HG03520 (cell line): Measurements from ENCODE around the gene TBX1.

Source experiments
- ATAC-seq: cut with Tn5 transposase; IDR thresholded peaks from one replicate; pipeline ENCODE4 v1.9.1; 2021; ENCODE audit warnings: mild to moderate bottlenecking, moderate library complexity; ENCODE audit not compliant: unreplicated experiment

The TBX1 gene

DNA sequence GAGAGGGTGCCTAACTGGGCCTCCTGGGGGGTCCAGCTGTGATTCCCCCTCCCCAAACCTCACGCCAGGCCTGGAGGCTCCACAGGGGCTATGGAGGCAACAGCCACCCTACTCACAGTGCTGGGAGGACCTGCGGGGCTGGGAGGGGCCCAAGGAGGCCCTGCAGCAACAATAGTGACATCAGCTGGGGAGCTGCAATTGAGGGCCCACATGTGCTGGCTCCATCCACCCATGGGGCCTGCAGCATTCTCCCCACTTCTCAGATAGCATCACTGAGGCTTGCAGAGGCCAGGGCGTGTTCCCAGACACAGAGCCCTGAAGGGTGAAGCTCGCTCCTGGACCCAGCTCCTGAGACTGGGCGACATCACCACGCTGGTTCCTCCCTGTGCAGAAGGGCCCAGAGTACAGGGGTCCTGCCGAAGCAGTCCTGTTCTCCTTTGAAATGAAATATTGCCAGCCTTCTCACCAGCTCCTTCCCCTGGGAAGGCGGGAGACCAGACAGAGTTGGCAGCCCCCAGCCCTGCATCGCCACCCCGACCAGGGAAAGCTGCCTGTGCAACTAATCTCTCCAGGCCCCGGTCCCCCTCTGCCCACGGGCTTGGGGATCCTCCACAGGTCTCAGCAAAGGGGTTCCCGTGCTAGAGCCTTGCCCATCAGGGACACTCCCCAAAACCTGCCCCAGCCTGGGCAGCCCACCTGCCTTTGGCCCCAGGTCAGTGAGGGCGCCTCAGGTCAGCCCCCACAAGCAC is 8.9 kb upstream of the TBX1 start:
- ATAC-seq: no peak

DNA sequence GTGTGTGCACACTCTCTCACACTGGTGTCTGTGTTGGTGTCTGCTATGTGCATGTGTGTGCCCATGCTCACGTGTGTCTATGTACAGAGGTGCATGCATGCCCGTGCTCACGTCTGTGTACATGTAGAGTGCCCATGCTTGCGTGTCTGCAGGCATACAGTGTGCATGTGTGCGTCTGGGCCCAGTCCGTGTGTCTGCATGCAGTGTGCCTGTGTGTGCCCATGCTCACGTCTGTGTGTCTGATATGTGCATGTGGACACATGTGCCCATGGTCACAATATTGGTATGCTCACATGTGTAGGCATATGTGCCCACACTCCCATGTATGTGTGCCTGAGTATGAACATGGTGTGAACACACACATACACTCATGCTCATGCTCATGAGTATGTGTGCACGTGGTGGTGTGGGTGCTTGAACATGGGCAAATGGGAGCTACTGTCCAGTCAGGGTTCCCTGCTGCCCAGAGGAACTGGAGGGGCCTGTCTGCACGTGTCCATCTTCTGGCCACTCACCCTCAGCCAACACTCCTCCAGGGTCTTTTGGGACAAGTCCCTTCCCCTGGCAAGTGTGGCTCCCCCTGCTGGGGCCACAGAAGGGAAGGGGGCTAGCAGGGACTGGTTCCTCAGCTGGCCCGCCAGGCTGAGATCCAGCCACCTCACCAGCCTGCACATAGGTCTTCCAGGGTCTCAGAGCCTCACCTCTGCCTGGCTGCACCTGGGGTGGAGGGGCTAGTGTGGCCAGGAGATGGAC is 7.3 kb upstream of the TBX1 start:
- ATAC-seq: no peak

GRCh38 chr22:19753996-19754700 is 6.4 kb upstream of the TBX1 start:
- ATAC-seq: no peak

DNA sequence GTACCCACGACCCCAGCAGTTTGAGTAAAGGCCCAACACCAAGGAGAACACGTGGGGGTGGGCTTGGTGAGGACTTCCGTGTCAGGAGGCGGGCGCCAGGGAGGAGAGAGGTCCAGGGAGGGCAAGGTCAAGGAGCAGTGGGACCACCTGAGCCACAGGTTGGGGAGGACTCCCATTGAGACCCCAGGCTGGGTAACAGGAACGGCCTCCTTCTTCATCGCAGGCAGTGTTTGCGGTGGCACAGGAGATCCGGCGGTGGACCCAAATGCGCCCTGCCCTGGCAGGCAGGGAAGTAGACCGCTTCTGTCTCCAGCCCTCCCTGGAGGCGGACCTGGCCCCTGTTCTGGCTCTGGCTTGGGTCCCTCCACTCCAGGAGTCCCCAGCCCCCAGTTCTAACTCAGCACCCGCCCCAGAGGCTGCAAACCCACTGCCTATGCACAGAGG is 5.9 kb upstream of the TBX1 start:
- no peak for ATAC-seq

DNA sequence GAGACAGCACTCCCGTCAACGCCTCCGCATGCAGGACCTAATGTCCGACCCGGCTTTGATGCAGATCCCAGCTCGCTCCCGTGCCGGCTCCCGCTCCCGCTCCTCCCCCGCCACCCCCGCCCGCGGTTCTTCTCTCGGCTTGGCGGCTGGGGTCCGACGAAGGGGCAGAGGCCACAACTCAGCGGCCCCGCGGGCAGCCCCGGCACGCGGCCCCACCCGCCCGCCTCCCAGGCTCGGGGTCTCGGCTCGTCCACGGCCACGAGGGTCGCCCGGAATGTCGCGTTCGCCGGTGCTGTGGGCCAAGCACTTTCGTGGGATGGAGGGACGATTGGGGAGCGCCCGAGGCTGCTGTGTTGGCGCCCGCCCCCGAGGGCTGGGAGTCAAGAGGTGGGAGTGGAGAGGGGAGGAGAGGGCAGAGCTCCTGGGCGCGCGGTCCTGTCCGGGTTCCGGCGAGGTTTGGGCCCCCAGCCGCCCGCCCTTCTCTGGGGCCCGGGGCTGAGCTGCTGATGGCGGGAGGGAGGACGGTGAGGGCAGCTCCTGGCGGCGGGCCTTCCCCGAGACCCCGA is 5.3 kb upstream of the TBX1 start:
- no peak for ATAC-seq

DNA sequence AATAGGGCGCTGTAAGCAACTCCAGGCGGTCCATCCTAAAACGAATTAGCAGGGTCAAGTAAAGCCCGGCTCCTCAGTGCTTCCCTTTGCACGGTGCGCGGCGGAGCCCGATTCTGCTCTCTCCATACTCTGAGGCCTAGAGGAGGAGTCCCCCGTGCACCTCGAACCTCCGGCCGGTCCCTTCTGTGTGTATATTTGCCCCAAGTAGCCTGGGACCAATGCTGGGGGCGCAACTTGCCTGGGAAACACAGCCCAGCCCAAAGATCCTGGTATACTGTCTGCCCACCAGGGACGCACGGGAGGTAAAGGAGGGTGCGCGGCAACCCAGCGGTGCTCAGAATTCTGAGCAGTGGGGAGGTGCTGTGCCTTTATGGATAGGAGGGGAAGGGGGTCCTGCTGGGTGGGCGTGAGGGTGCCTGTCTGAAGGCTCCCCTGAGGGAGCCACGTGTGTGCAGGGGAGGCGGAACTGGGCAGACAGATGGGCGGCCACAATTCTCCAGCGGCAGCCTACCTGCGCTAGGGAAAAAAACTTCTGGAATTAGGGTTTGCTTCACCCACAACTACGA is 4.8 kb upstream of the TBX1 start:
- no peak for ATAC-seq

- ATAC-seq: no peak
Measured at GRCh38 chr22:19756288-19757128, 4.1 kb upstream of the TBX1 start.

- no peak for ATAC-seq
Measured at GRCh38 chr22:19757140-19757984, 3.2 kb upstream of the TBX1 start.

GRCh38 chr22:19757985-19758895 is 2.3 kb upstream of the TBX1 start:
- ATAC-seq: no peak

GRCh38 chr22:19758896-19759426 is 1.6 kb upstream of the TBX1 start:
- no peak for ATAC-seq

GRCh38 chr22:19759427-19760057 is 1.0 kb upstream of the TBX1 start:
- ATAC-seq: no peak

DNA sequence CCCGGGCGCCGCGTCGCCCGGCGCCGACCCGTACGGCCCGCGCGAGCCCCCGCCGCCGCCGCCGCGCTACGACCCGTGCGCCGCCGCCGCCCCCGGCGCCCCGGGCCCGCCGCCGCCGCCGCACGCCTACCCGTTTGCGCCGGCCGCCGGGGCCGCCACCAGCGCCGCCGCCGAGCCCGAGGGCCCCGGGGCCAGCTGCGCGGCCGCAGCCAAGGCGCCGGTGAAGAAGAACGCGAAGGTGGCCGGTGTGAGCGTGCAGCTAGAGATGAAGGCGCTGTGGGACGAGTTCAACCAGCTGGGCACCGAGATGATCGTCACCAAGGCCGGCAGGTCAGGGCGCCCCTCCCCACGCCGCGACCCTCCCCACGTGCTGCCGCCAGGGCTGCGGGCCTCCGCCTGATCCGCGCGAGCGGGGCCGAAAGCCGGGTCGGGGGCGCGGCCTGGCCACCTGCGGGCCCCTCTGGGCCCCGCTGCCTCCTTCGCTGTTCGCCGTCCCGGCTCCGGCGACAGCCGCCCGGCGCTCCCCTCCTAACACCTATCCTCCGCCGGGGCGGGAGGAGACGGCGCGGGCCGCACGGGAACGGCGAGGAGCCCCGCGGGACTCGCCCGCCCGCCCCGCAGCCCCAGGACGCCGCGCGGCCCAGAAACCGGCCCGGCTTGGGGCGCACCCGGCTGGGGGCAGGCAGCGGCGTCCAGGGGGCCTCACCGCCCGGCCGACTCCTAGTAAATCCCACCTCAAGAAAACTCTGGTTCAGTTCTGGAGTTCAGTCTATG is 560 bp downstream of the TBX1 start:
- no peak for ATAC-seq

GRCh38 chr22:19761725-19762567 is 1.4 kb downstream of the TBX1 start:
- ATAC-seq: no peak

- no peak for ATAC-seq
Measured at GRCh38 chr22:19762568-19763457, 2.2 kb downstream of the TBX1 start.
